DOHH2 (cell line): ENCODE measurements around the gene TNNT2.

ENCODE experiments used
- CTCF ChIP-seq: fragments of 200-600 bp; sonication (generic); IDR thresholded peaks from one replicate; pipeline ENCODE4 v1.5.1; 2014; ENCODE audit warnings: antibody characterized with exemption, mild to moderate bottlenecking, low read depth, low read length; ENCODE audit not compliant: poor library complexity, severe bottlenecking
- EZH2phosphoT487 ChIP-seq: fragments of 200-600 bp; sonication (generic); IDR thresholded peaks from 2 replicates; pipeline ENCODE4 v1.6.1; 2017; ENCODE audit warnings: borderline replicate concordance, mild to moderate bottlenecking, antibody characterized with exemption, low read length, moderate library complexity, mixed read lengths

- TF ChIP-seq CTCF, result no peak
- no peak for TF ChIP-seq EZH2phosphoT487
Observed at GRCh38 chr1:201422026-201422425, 44.5 kb upstream of the TNNT2 start.
